Gastrocnemius medialis (tissue), 4 donors: Measurements from ENCODE around the gene ANXA2R. TPM values are rescaled to one million over a fixed set of nuclear protein-coding genes. Genes with fewer than 3 reads are reported as not detected.

Experiments used
- ATAC-seq, 2 donors: fragments of 150-250 bp; one replicate each; pipeline ENCODE4 v1.9.1; 2016
- DNase-seq, 2 donors: peaks; one replicate each; pipeline ENCODE4 v3.0.0-alpha.2; 2019
- H3K27ac ChIP-seq, 4 donors: fragments of 200-600 bp; sonication (generic); 1 replicate in 1 of 4; 2 replicates in 3 of 4; pipeline ENCODE4 v1.5.1; 2016 to 2018; ENCODE audit warnings: mild to moderate bottlenecking in 2 of 4, moderate library complexity in 1 of 4
- H3K27me3 ChIP-seq, 3 donors: fragments of 200-600 bp; sonication (generic) in 2 of 3; 1 replicate in 1 of 3; 2 replicates in 2 of 3; pipeline versions ENCODE4 v1.5.1 to v1.6.0; 2016 to 2019; ENCODE audit warnings: mild to moderate bottlenecking in 1 of 3, moderate library complexity in 1 of 3
- H3K36me3 ChIP-seq, 2 donors: fragments of 200-600 bp; sonication (generic) in 1 of 2; one replicate each; pipeline ENCODE4 v1.5.1; 2017 to 2018
- H3K4me1 ChIP-seq, 2 donors: fragments of 200-600 bp; sonication (generic) in 1 of 2; one replicate each; pipeline ENCODE4 v1.5.1; 2016 to 2017; ENCODE audit warnings: mild to moderate bottlenecking in 2 of 2
- H3K4me3 ChIP-seq, 4 donors: fragments of 200-600 bp; sonication (generic) in 3 of 4; 1 replicate in 1 of 4; 2 replicates in 3 of 4; pipeline ENCODE4 v1.5.1; 2016 to 2019; ENCODE audit warnings: mild to moderate bottlenecking in 2 of 4
- H3K9me3 ChIP-seq, 3 donors: fragments of 200-600 bp; sonication (generic) in 2 of 3; 1 replicate in 1 of 3; 2 replicates in 2 of 3; pipeline ENCODE4 v1.5.1; 2016 to 2019
- CTCF ChIP-seq, 5 experiments: fragments of 450-650 bp in 3 of 5; fragments of 200-600 bp in 2 of 5; sonication (generic) in 2 of 5; IDR thresholded peaks in 4 of 5; conservative IDR thresholded peaks in 1 of 5; 1 replicate in 4 of 5; 2 replicates in 1 of 5; pipeline ENCODE4 v1.5.1; 2016 to 2019; ENCODE audit warnings: antibody characterized with exemption in 5 of 5, mild to moderate bottlenecking in 3 of 5, moderate library complexity in 3 of 5
- POLR2A ChIP-seq, 2 donors: fragments of 450-650 bp; IDR thresholded peaks; one replicate each; pipeline ENCODE4 v1.6.1; 2017; ENCODE audit warnings: antibody characterized with exemption in 2 of 2, mild to moderate bottlenecking in 2 of 2, moderate library complexity in 2 of 2
- in situ Hi-C, 4 donors: fragments of 200-750 bp; cut with MboI; loops; one replicate each; pipeline versions ENCODE4 v1.15.0 to v1.8.0; 2017; ENCODE audit warnings: low sequenced_read_pairs in 4 of 4
- intact Hi-C: fragments of 100-400 bp; cut with DNase I; formaldehyde crosslinking; loops from one replicate; pipeline ENCODE4 v1.15.1; 2023; ENCODE audit warnings: low total_unique reads
- total RNA-seq, 4 donors: library from RNA; depleted of rRNA; stranded (reverse); fragments of >200 nt; gene quantifications; one replicate each; pipeline versions ENCODE4 v1.1.0 to v1.2.3, GENCODE V29; 2016

The ANXA2R gene
- total RNA-seq, 4 donors from 2014 or later: 1.1 to 3.3 (median 1.4) TPM

DNA sequence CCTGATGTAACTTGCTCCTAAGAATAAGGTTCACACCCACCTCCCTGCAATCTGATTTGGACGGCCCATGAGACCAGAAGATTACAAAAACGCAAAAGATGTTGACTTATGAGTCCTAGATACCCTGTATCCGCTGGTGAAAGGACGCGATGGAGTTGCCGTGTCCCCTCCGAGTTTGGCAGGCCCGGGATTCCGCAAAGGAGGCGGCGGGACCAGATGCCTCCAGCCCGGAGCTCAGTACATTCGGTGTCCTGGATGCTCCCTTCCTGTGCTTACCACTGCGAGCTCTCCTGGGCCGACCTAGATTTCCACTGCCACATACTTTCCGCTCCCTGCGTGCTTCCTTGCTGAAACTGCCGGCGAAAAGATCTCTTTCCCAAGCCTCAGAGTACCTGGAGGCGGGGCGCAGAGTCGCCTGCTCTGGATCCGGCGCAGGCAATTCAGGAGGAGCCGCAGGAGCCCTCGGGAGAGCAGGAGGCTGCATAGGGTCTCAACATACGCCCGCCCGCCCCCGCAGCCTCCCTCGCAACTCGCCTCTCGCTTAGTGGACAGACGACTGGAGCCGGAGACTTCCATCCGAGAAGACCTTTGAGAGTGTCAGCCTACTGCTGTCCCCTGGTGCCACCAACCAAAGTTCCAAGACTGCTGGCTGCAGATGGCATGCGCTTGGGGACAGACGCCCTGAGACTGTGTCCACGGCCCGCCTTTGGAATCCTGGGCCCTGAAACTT, 39.8 kb downstream of the ANXA2R start:
- peaks cover 47 to 75% (median 69%) of the 10 kb centered on the region in 3 donors for H3K27me3 ChIP-seq
- no peak for DNase-seq
- peaks cover 0 to 4% of the 10 kb centered on the region in 2 donors for H3K4me1 ChIP-seq
- in situ Hi-C loops: no loop called here
- no peaks in the 10 kb centered on the region for H3K36me3 ChIP-seq
- H3K9me3 ChIP-seq: no peaks in the 10 kb centered on the region
- H3K4me3 ChIP-seq: peak overlapping the region; percentile 23 to 38 (median 30)
- intact Hi-C loops: no loop called here
- no peak overlapping the region for H3K27ac ChIP-seq
- TF ChIP-seq CTCF (IDR thresholded peaks at IDR 0.05 in 4 of 5, conservative IDR thresholded peaks at IDR 0.05 in 1 of 5): no peak
- TF ChIP-seq POLR2A (IDR thresholded peaks at IDR 0.05): no peak
- ATAC-seq: peak in 1 of 2 donors; percentile 30

GRCh38 chr5:42995360-42995751, 44.8 kb downstream of the ANXA2R start:
- H3K9me3 ChIP-seq: no peaks in the 10 kb centered on the region
- intact Hi-C loops: loop anchor here (1.0 to 5.0 kb wide), 5 partner anchors 23 to 487 kb away; partner anchors contain the start of genes ANXA2R and TMEM267
- H3K27me3 ChIP-seq: peaks cover 72 to 87% (median 73%) of the 10 kb centered on the region in 3 donors
- no peak for ATAC-seq
- DNase-seq: no peak
- TF ChIP-seq CTCF (IDR thresholded peaks at IDR 0.05 in 4 of 5, conservative IDR thresholded peaks at IDR 0.05 in 1 of 5) (no peak), POLR2A (IDR thresholded peaks at IDR 0.05) (no peak)
- H3K4me3 ChIP-seq: peak overlapping the region; percentile 46 to 70 (median 66)
- no peaks in the 10 kb centered on the region for H3K36me3 ChIP-seq
- peaks cover 5 to 15% of the 10 kb centered on the region in 2 donors for H3K4me1 ChIP-seq
- H3K27ac ChIP-seq: peak overlapping the region; percentile 85 to 93 (median 88)
- in situ Hi-C loops: loop anchor here in 1 of 4 donors (10.0 kb wide), 1 partner anchor 109 kb away; no protein-coding TSS in a partner anchor

DNA sequence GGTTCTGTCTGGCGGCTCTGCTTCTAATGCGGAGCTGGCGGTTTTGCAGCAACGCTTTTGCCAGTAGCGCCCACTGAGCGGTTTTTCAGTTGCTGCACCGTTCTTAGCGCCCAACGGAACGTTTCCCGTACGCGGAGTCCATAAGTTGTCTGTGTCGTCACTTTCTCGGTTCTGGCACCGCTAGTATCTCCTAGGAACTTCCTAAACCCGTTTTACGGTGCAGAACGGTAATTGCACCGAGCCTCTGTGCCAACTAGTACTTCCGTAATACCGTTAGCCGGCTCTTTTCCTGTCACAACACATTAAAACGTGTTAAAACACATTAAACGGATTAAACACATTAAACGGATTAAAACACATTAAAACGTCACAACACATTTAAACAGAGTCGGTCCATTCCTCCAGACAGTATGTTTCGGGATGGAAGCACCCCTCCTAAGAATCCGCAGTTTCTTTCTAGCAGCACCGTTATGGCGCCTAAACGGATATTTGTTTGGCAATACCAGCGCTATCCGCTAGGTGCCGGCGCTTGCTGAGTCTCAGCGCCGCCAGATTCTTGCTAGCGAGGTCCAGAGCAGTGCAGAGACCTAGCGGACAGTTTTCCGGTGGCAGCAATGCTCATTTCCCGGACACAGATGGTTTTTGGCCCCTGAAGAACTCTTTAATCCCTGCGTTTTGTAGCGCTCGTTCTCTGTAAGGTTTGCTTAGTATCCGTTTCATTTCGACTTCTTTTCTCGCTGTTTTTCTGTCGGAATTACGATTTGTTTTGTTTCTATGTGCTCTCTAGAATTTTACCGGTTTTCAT, 45.4 kb downstream of the ANXA2R start:
- Histone ChIP-seq H3K9me3 (no peaks in the 10 kb centered on the region), H3K27me3 (peaks cover 68 to 84% (median 69%) of the 10 kb centered on the region in 3 donors), H3K27ac (peak overlapping the region; percentile 85 to 93 (median 88)), H3K36me3 (no peaks in the 10 kb centered on the region), H3K4me3 (peak overlapping the region; percentile 46 to 70 (median 66)), H3K4me1 (peaks cover 5 to 15% of the 10 kb centered on the region in 2 donors)
- TF ChIP-seq CTCF (IDR thresholded peaks at IDR 0.05 in 4 of 5, conservative IDR thresholded peaks at IDR 0.05 in 1 of 5) (peak; percentile 84 to 92 (median 89)), POLR2A (IDR thresholded peaks at IDR 0.05) (no peak)
- intact Hi-C loops: loop anchor here (1.0 to 5.0 kb wide), 6 partner anchors 15 to 488 kb away; partner anchors contain the start of genes ANXA2R and TMEM267
- peak; percentile 64 to 85 for DNase-seq
- in situ Hi-C loops: loop anchor here in 1 of 4 donors (5.0 to 10.0 kb wide), 2 partner anchors 42 to 110 kb away; no protein-coding TSS in a partner anchor
- ATAC-seq: peak; percentile 87 to 88

DNA sequence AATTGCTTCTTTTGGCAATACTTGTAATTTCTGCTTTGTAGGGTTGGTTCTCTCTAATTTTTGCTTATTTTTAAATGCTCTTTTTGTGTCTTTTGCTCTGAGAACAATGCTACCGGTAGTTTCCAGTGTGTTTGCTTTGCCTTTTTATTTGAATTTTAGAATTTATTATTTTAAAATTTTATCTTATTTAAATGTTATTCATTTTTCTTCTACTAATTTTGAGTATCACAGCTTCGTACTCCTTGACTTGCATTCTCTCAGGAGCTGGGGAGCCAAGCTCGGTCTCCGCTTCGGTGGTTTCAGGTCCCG, 45.9 kb downstream of the ANXA2R start:
- Histone ChIP-seq H3K36me3 (no peaks in the 10 kb centered on the region), H3K4me1 (peaks cover 5 to 15% of the 10 kb centered on the region in 2 donors), H3K27me3 (peaks cover 68 to 83% (median 69%) of the 10 kb centered on the region in 3 donors), H3K9me3 (no peaks in the 10 kb centered on the region), H3K27ac (peak overlapping the region; percentile 85 to 93 (median 88)), H3K4me3 (peak overlapping the region; percentile 46 to 70 (median 66))
- ATAC-seq (no peak), DNase-seq (no peak)
- intact Hi-C loops (loop anchor here (1.0 to 2.0 kb wide), 4 partner anchors 15 to 489 kb away; partner anchors contain the start of gene TMEM267), in situ Hi-C loops (loop anchor here in 1 of 4 donors (5.0 to 10.0 kb wide), 2 partner anchors 42 to 111 kb away; no protein-coding TSS in a partner anchor)
- TF ChIP-seq CTCF (IDR thresholded peaks at IDR 0.05 in 4 of 5, conservative IDR thresholded peaks at IDR 0.05 in 1 of 5) (no peak), POLR2A (IDR thresholded peaks at IDR 0.05) (no peak)
